Camera-type eye (tissue), 1 donor: ENCODE data around the gene COX7B. TPM values are rescaled to one million over a fixed set of nuclear protein-coding genes. Genes with fewer than 3 reads are reported as not detected.

Source experiments
- total RNA-seq: library from RNA; depleted of rRNA; stranded (reverse); fragments of >200 nt; gene quantifications from one replicate; pipeline ENCODE4 v1.2.3, GENCODE V29; 2014

COX7B gene, protein sequence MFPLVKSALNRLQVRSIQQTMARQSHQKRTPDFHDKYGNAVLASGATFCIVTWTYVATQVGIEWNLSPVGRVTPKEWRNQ
- 320 TPM for total RNA-seq

DNA sequence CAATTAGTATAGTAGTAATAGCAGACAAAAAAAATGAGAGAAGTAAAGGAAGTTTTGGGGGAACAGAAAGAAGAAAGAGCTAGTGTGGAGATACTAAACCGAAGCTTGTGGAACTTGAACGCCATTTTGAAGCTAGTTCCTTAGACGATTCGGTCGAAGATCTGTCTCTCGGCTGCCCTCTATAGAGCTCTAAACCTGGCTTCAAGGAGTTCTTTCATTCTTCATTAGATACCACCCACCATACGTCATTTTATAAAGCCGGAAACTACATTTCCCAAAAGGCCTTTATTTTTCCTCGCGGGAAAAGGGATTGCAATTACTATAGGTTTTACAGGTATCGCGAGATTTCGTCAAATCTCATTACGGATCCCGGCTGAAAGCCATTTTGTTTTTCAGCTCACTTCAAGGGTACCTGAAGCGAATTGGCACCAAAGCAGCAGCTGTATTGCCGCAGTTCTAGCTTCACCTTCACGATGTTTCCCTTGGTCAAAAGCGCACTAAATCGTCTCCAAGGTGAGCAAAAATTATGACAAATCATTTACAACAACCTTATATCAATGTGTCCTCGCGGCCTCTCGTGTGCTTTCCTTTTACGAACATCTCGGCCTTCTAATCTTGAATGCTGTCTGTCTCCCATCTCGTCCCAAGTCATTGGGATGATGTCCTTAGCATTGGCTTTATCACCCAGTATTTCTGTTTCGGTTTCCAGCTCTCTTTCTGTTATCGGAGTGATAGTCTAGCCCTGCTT, at the start of gene COX7B:
TSS of gene COX7B (plus strand) at position 388 of the 748 bp plus-strand sequence. CDS start at position 474, 86 bp downstream.

DNA sequence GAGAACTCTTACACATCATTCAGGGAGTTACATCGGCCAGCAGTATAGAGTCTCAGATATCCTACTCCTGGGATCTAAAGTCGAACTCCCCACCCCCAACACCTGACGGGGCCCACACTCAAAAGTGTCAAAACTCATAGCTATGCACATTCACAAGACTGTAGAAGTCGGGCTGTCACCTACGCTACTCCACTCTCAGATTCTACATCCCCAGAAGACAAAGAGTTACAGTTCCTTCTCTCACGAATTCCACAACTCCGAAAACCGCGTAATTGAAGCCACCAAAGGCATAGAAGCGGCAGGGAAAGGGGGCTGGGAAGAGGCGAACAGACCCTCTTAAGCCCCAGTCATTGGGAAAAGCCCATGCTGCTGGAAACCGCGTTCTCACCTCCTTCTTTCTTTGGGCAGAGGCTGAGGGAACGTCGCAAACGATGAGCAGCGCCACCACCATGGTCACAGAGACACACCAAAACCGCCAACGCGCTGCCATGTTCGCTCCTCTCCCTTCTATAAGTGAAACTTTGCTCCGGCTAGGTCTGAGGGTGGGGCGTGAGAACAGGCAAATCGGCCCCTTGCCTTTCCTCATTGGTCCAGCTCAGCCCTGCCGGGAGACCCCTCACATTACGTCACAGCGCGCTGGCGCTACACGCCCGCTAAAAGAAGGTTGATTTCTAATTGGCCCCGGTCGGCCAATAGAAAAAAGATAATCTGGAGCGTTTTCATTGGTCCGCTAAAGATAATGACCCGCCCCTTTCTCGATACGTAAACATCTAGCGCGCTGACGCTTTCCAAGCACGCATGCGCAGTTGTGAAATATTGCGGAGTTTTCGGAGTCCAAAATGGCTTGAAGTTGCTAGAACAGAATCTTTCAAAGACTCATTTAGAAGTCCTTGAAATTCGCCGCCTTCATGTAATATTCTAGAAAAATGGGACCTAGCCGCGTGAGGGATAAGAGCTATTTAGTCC, 4.1 kb upstream of the COX7B start, which contains the start of gene MAGT1:
TSS of gene MAGT1 (minus strand) at position 515 of the 966 bp plus-strand sequence. CDS start at position 490, 25 bp downstream.

DNA sequence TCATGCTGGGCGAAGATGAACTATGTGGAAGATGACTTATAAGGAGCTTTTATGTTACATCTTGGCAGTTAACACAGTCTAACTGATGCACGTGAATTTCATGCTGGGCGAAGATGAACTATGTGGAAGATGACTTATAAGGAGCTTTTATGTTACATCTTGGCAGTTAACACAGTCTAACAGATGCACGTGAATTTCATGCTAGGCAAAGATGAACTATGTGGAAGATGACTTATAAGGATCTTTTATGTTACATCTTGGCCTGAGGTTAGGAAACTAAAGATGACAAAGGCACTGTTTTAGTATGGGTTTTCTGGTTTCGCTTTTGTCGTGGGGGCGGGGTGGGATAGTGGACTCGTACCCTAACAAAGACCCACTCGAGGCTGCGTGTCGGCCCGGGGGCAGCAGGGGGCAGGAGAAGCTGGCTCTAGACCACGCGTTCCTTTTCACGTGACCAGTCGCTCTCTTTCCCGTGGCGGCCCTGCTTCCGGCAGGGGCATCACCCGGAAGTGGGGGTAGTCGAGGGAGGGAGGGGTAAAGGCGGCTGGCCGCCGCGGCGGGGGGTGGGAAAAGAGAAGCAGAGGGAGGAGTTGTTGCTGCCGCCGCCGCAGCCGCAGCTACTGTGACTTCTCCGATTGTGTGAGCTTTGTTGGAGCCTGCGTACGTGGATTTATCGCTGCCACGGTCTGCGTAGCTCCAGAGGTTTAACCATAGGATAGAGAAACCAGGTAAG, 11.0 kb downstream of the COX7B start, which contains the start of gene ATP7A:
TSS of gene ATP7A (plus strand) at position 586 of the 733 bp plus-strand sequence. CDS start 60,949 bp downstream, outside the sequence.

Other genes with a start within 250 kb of the COX7B start
- gene ATRX, start 113.3 kb upstream of the COX7B start, total RNA-seq, result 289 TPM
- gene MAGT1, start 4.0 kb upstream of the COX7B start, total RNA-seq, result 51.7 TPM
- gene ATP7A, start 11.2 kb downstream of the COX7B start, total RNA-seq, result 23.7 TPM
- not detected for gene PGAM4, start 70.2 kb downstream of the COX7B start, total RNA-seq
- 216 TPM for gene PGK1, start 204.8 kb downstream of the COX7B start, total RNA-seq
- gene TAF9B, start 240.2 kb downstream of the COX7B start, total RNA-seq, result 40.5 TPM